HG02938 (cell line): ENCODE results near the gene KREMEN2.
A peak's percentile ranks its signal among the peaks of the same experiment; 100 is the strongest.

Source experiments
- ATAC-seq: cut with Tn5 transposase; IDR thresholded peaks from one replicate; pipeline ENCODE4 v1.9.1; 2021; ENCODE audit warnings: mild to moderate bottlenecking, moderate library complexity; ENCODE audit not compliant: unreplicated experiment

Gene KREMEN2

GRCh38 chr16:3001316-3001715, 37.2 kb downstream of the KREMEN2 start:
- ATAC-seq, result no peak

GRCh38 chr16:3003582-3004270, 39.7 kb downstream of the KREMEN2 start:
- ATAC-seq, result peak; percentile 93

- ATAC-seq, result no peak
Measured at GRCh38 chr16:3004319-3004718, 40.2 kb downstream of the KREMEN2 start.

GRCh38 chr16:3004781-3005284, 40.8 kb downstream of the KREMEN2 start:
- no peak for ATAC-seq

GRCh38 chr16:3007059-3007956, 43.2 kb downstream of the KREMEN2 start:
- no peak for ATAC-seq

- no peak for ATAC-seq
Measured at GRCh38 chr16:3007957-3008689, 44.0 kb downstream of the KREMEN2 start.

GRCh38 chr16:3008690-3009037, 44.6 kb downstream of the KREMEN2 start:
- no peak for ATAC-seq

GRCh38 chr16:3009568-3010390, 45.7 kb downstream of the KREMEN2 start:
- ATAC-seq, result no peak

GRCh38 chr16:3010510-3010909, 46.4 kb downstream of the KREMEN2 start:
- no peak for ATAC-seq

GRCh38 chr16:3012246-3012645, 48.2 kb downstream of the KREMEN2 start:
- no peak for ATAC-seq

GRCh38 chr16:3012828-3013420, 48.8 kb downstream of the KREMEN2 start, which contains the start of gene CLDN9:
TSS of gene CLDN9 (plus strand) at chr16:3012923. CDS start at chr16:3013363, 440 bp downstream.
- ATAC-seq, result no peak

- ATAC-seq, result no peak
Measured at GRCh38 chr16:3013491-3013951, 49.4 kb downstream of the KREMEN2 start.

GRCh38 chr16:3013998-3014690, 50.1 kb downstream of the KREMEN2 start:
- no peak for ATAC-seq

GRCh38 chr16:3014971-3015370, 50.9 kb downstream of the KREMEN2 start:
- no peak for ATAC-seq

- ATAC-seq, result no peak
Measured at GRCh38 chr16:3015865-3016521, 51.9 kb downstream of the KREMEN2 start.

- ATAC-seq, result no peak
Measured at GRCh38 chr16:3017344-3017743, 53.3 kb downstream of the KREMEN2 start.
